Measurements from ENCODE around the gene PNCK. TPM values are rescaled to one million over a fixed set of nuclear protein-coding genes. Genes with fewer than 3 reads are reported as not detected.
"Not testable (repeated sequence)": the region's sequence is repeated elsewhere in the genome, so short reads cannot be mapped to it uniquely, and the experiment has no call there.

Gene PNCK
- total RNA-seq, 2 donors from 2014 or later: not detected

- H3K4me3 Mint-ChIP-seq; H3K27me3 Mint-ChIP-seq; H3K9me3 Mint-ChIP-seq; H3K4me1 Mint-ChIP-seq (ENCODE audit: low read depth in 2 of 2); H3K36me3 Mint-ChIP-seq; H3K27ac Mint-ChIP-seq; DNase-seq (ENCODE audit: low spot score); ATAC-seq: not testable (repeated sequence)
These were observed 20.6 kb upstream of the PNCK start for GRCh38 chrX:153694256-153694655.

DNA sequence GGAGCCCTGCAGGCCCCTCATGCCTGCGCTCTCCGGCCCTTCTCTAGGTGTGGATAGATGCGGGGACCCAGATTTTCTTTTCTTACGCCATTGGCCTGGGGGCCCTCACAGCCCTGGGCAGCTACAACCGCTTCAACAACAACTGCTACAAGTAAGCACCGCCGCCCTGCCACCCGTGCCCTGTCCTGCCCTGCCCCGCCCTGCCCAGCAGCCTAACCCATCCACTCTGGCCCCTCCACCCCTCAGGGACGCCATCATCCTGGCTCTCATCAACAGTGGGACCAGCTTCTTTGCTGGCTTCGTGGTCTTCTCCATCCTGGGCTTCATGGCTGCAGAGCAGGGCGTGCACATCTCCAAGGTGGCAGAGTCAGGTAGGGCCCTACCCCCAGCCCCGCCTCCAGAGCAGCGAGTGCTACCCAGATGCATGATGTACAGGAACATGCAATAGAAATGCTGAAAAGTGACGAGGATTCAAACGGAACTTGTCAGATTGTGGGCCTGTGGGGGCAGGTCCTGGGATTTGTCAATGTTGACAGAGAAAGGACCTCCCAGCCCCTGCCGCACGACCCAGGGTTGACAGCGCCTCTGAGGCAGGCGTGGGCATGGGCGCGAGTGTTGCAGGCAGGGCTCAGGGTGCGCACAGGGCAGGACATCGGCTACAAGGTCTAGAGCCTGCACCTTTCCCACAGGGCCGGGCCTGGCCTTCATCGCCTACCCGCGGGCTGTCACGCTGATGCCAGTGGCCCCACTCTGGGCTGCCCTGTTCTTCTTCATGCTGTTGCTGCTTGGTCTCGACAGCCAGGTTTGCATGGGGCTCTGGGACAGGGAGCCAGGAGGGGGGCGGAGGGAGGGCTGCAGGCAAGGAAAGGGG is 19.8 kb upstream of the PNCK start:
- no peaks in the 10 kb centered on the region for H3K27me3 Mint-ChIP-seq
- H3K36me3 Mint-ChIP-seq: no peaks in the 10 kb centered on the region
- H3K4me3 Mint-ChIP-seq: no peak overlapping the region
- H3K4me1 Mint-ChIP-seq (ENCODE audit: low read depth in 2 of 2): no peaks in the 10 kb centered on the region
- no peak overlapping the region for H3K27ac Mint-ChIP-seq
- no peak for DNase-seq (ENCODE audit: low spot score)
- no peaks in the 10 kb centered on the region for H3K9me3 Mint-ChIP-seq
- no peak for ATAC-seq

DNA sequence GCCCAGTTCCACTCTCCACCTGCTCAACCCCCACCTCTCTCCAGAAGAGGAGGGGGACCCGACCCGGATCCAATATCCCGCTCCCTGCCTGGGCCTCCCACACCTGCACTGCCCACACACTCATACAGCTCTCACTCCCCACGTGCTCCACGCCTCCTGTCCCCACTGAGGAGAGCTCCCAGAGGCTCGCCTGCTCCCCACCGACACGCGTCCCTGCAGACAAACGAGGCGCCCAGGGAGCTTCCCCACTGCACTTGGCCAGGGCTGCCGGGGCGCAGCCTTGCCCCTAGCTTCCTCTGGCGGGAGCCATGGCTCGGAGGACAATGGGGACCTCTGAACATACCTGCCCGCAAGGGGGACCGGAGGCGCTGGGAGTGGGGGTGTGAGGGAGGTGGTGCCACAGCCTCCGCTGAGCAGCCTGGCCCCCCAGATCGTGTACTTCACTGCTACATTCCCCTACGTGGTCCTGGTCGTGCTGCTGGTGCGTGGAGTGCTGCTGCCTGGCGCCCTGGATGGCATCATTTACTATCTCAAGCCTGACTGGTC is 19.1 kb upstream of the PNCK start:
- DNase-seq (ENCODE audit: low spot score) (no peak), ATAC-seq (no peak)
- Mint-ChIP-seq H3K9me3 (no peaks in the 10 kb centered on the region), H3K27me3 (no peaks in the 10 kb centered on the region), H3K4me3 (no peak overlapping the region), H3K36me3 (no peaks in the 10 kb centered on the region), H3K27ac (no peak overlapping the region), H3K4me1 (ENCODE audit: low read depth in 2 of 2) (no peaks in the 10 kb centered on the region)

DNA sequence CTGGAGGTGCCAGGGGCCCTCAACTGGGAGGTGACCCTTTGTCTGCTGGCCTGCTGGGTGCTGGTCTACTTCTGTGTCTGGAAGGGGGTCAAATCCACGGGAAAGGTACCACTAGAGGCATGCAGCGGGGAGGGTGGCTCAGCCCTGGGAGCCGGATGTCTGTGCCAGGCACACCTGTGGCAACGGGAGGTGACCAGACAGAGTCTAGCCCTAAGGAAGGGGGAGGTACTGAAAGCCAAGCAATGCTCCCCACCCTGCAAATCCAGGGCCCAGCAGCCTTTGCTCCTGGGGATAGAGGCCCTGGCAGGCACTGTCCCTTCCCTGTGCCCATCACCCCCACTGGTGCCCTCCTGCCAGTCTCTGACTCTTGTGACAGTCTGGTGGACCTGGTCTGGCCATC is 18.4 kb upstream of the PNCK start:
- ATAC-seq: no peak
- Mint-ChIP-seq H3K9me3 (no peaks in the 10 kb centered on the region), H3K36me3 (no peaks in the 10 kb centered on the region), H3K27ac (no peak overlapping the region), H3K4me3 (no peak overlapping the region), H3K4me1 (ENCODE audit: low read depth in 2 of 2) (no peaks in the 10 kb centered on the region), H3K27me3 (no peaks in the 10 kb centered on the region)
- no peak for DNase-seq (ENCODE audit: low spot score)

GRCh38 chrX:153691032-153691827 is 17.6 kb upstream of the PNCK start:
- not testable (repeated sequence) for H3K4me1 Mint-ChIP-seq (ENCODE audit: low read depth in 2 of 2); DNase-seq (ENCODE audit: low spot score); H3K9me3 Mint-ChIP-seq; H3K4me3 Mint-ChIP-seq; H3K27ac Mint-ChIP-seq; H3K36me3 Mint-ChIP-seq; ATAC-seq; H3K27me3 Mint-ChIP-seq

- Mint-ChIP-seq H3K36me3 (no peaks in the 10 kb centered on the region), H3K27me3 (peaks cover 0 to 3% of the 10 kb centered on the region in 2 donors), H3K4me3 (no peak overlapping the region)
These were observed 16.9 kb upstream of the PNCK start for GRCh38 chrX:153690466-153690865.

GRCh38 chrX:153689654-153690465 is 16.2 kb upstream of the PNCK start:
- H3K36me3 Mint-ChIP-seq: no peaks in the 10 kb centered on the region
- no peaks in the 10 kb centered on the region for H3K9me3 Mint-ChIP-seq
- ATAC-seq (no peak), DNase-seq (ENCODE audit: low spot score) (no peak)
- no peaks in the 10 kb centered on the region for H3K4me1 Mint-ChIP-seq (ENCODE audit: low read depth in 2 of 2)
- no peak overlapping the region for H3K27ac Mint-ChIP-seq
- H3K4me3 Mint-ChIP-seq: no peak overlapping the region
- peaks cover 0 to 3% of the 10 kb centered on the region in 2 donors for H3K27me3 Mint-ChIP-seq

More at GRCh38 chrX:153690466-153690865, 16.9 kb upstream of the PNCK start:
- Mint-ChIP-seq H3K9me3 (no peaks in the 10 kb centered on the region), H3K27ac (no peak overlapping the region), H3K4me1 (ENCODE audit: low read depth in 2 of 2) (no peaks in the 10 kb centered on the region)
- DNase-seq (ENCODE audit: low spot score): no peak
- ATAC-seq: no peak

DNA sequence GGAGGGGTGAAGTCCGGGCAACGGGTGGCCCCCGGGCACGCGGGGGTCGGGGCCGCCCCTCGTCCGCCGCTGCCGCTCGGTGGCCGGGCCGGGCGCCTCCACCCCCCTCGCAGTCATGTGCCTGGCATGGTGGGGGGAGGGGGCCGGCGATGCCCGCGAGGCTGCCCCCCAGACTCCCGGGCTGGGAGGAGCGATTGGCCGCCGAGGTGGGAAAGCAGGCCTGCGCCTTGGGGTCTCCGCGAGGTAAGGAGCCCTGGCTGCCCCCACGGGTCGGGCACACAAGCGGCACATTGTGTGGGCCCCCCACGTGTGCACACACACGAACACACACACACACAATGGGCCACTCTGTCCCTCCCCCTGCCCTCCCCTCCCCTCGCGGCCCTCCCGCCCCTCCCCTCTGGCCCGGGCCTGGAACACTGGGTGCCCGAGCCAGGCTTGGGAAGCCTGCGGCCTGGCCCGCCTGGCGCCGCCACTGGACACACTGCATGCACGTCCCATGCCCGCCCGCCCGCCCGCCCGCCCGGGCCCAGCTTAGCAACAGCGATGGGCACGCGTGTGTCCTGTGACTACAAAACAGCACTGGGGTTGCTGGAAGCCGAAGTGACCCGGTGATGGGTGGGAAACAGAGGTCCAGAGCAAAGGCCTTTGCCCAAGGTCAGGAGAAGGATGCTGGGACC is 15.4 kb upstream of the PNCK start:
- DNase-seq (ENCODE audit: low spot score) (no peak), ATAC-seq (no peak)
- Mint-ChIP-seq H3K27me3 (peaks cover 0 to 3% of the 10 kb centered on the region in 2 donors), H3K27ac (no peak overlapping the region), H3K36me3 (no peaks in the 10 kb centered on the region), H3K4me3 (no peak overlapping the region), H3K4me1 (ENCODE audit: low read depth in 2 of 2) (no peaks in the 10 kb centered on the region), H3K9me3 (no peaks in the 10 kb centered on the region)

- H3K27ac Mint-ChIP-seq: no peak overlapping the region
- H3K36me3 Mint-ChIP-seq: no peaks in the 10 kb centered on the region
- no peaks in the 10 kb centered on the region for H3K9me3 Mint-ChIP-seq
- ATAC-seq (no peak), DNase-seq (ENCODE audit: low spot score) (no peak)
- H3K4me3 Mint-ChIP-seq: no peak overlapping the region
- H3K27me3 Mint-ChIP-seq: peaks cover 0 to 5% of the 10 kb centered on the region in 2 donors
- H3K4me1 Mint-ChIP-seq (ENCODE audit: low read depth in 2 of 2): no peaks in the 10 kb centered on the region
These were observed 14.9 kb upstream of the PNCK start for GRCh38 chrX:153688506-153688905.

GRCh38 chrX:153688071-153688470 is 14.5 kb upstream of the PNCK start:
- DNase-seq (ENCODE audit: low spot score) (no peak), ATAC-seq (peak; percentile 32 to 33)
- H3K27me3 Mint-ChIP-seq: peaks cover 0 to 5% of the 10 kb centered on the region in 2 donors
- no peaks in the 10 kb centered on the region for H3K9me3 Mint-ChIP-seq
- H3K27ac Mint-ChIP-seq: no peak overlapping the region
- H3K4me1 Mint-ChIP-seq (ENCODE audit: low read depth in 2 of 2): no peaks in the 10 kb centered on the region
- H3K4me3 Mint-ChIP-seq: peak overlapping the region; percentile 53
- no peaks in the 10 kb centered on the region for H3K36me3 Mint-ChIP-seq

- peak within 1 kb of the TSS; percentile 53 for H3K4me3 Mint-ChIP-seq
- H3K27ac Mint-ChIP-seq: no peak within 1 kb of the TSS
- H3K36me3 Mint-ChIP-seq: no peaks in the 10 kb centered on the region
- H3K27me3 Mint-ChIP-seq: peaks cover 0 to 5% of the 10 kb centered on the region in 2 donors
- ATAC-seq (peak; percentile 57 to 61), DNase-seq (ENCODE audit: low spot score) (no peak)
- no peaks in the 10 kb centered on the region for H3K4me1 Mint-ChIP-seq (ENCODE audit: low read depth in 2 of 2)
- no peaks in the 10 kb centered on the region for H3K9me3 Mint-ChIP-seq
These were observed 13.8 kb upstream of the PNCK start, which contains the start of gene SLC6A8 for GRCh38 chrX:153687121-153688039. SLC6A8 (plus strand) TSS chrX:153687926; CDS start chrX:153688575, 649 bp downstream.

- H3K36me3 Mint-ChIP-seq: no peaks in the 10 kb centered on the region
- DNase-seq (ENCODE audit: low spot score): no peak
- H3K27ac Mint-ChIP-seq: no peak overlapping the region
- H3K9me3 Mint-ChIP-seq: no peaks in the 10 kb centered on the region
- H3K4me1 Mint-ChIP-seq (ENCODE audit: low read depth in 2 of 2): no peaks in the 10 kb centered on the region
- no peak for ATAC-seq
- no peak overlapping the region for H3K4me3 Mint-ChIP-seq
- peaks cover 0 to 5% of the 10 kb centered on the region in 2 donors for H3K27me3 Mint-ChIP-seq
These were observed 13.1 kb upstream of the PNCK start for GRCh38 chrX:153686711-153687110.

All from natural killer cell treated with Interleukin-12 subunit alpha and Interleukin-12 subunit beta and Interleukin-15 and Interleukin-18, amount 100 ng/mL, for 72 hours (primary cell).